Body of pancreas (tissue), 4 donors: ENCODE results near the gene ADNP2. TPM values are rescaled to one million over a fixed set of nuclear protein-coding genes. Genes with fewer than 3 reads are reported as not detected.

ENCODE experiments used
- ATAC-seq: fragments of 150-250 bp; one replicate; pipeline ENCODE4 v1.9.1; 2016
- DNase-seq, 4 donors: peaks; one replicate each; pipeline ENCODE4 v3.0.0-alpha.2; 2019
- H3K27ac ChIP-seq, 4 donors: fragments of 200-600 bp; sonication (generic); 1 replicate in 3 of 4; 2 replicates in 1 of 4; pipeline versions ENCODE4 v1.5.1 to v1.6.1; 2016 to 2019; ENCODE audit warnings: mild to moderate bottlenecking in 1 of 4, mixed read lengths in 1 of 4, moderate library complexity in 1 of 4
- H3K27me3 ChIP-seq, 2 donors: fragments of 200-600 bp; sonication (generic); one replicate each; pipeline ENCODE4 v1.6.0; 2016; ENCODE audit warnings: mild to moderate bottlenecking in 1 of 2
- H3K36me3 ChIP-seq, 2 donors: fragments of 200-600 bp; sonication (generic); replicated peaks in 1 of 2; 2 replicates each; pipeline ENCODE4 v1.5.1; 2016; ENCODE audit warnings: low read depth in 2 of 2; ENCODE audit not compliant: insufficient read depth in 1 of 2
- H3K4me1 ChIP-seq: fragments of 200-600 bp; sonication (generic); one replicate; pipeline ENCODE4 v1.6.0; 2016
- H3K4me3 ChIP-seq, 2 donors: fragments of 200-600 bp; sonication (generic); 1 replicate in 1 of 2; 2 replicates in 1 of 2; pipeline ENCODE4 v1.5.1; 2016 to 2019
- H3K9me3 ChIP-seq, 3 donors: fragments of 200-600 bp; sonication (generic); 1 replicate in 2 of 3; 2 replicates in 1 of 3; pipeline ENCODE4 v1.5.1; 2016
- CTCF ChIP-seq, 7 experiments: fragments of 450-650 bp in 4 of 7; fragments of 200-600 bp in 3 of 7; sonication (generic) in 3 of 7; IDR thresholded peaks; one replicate each; pipeline ENCODE4 v1.5.1; 2016 to 2019; ENCODE audit warnings: antibody characterized with exemption in 7 of 7
- POLR2A ChIP-seq, 3 donors: fragments of 450-650 bp; IDR thresholded peaks; one replicate each; pipeline ENCODE4 v1.6.1; 2016; ENCODE audit warnings: antibody characterized with exemption in 3 of 3, mild to moderate bottlenecking in 2 of 3
- WGBS, 2 donors: methylation state at CpG; one replicate each; pipeline ENCODE4 v1.1.5; 2017; 5-methylcytosine and 5-hydroxymethylcytosine counted together
- intact Hi-C: fragments of 100-400 bp; cut with DNase I; formaldehyde crosslinking; loops from one replicate; pipeline ENCODE4 v1.15.1; 2023
- total RNA-seq, 2 donors: library from RNA; depleted of rRNA; stranded (reverse); fragments of >200 nt; gene quantifications; one replicate each; pipeline ENCODE4 v1.1.0, GENCODE V29; 2016

The ADNP2 gene
- total RNA-seq, 2 donors from 2014 or later: 7.0 to 9.2 TPM

- peaks cover 3% of the 10 kb centered on the region for H3K4me1 ChIP-seq
- no peak for TF ChIP-seq POLR2A (IDR thresholded peaks at IDR 0.05)
- no peak for TF ChIP-seq CTCF (IDR thresholded peaks at IDR 0.05)
- no peak overlapping the region for H3K27ac ChIP-seq
- no peak for ATAC-seq
- WGBS, 2 donors: 90 to 94% methylated on average over 7 to 10 of the region's 10 CpGs
- peaks cover 0 to 8% (median 0%) of the 10 kb centered on the region in 3 donors for H3K9me3 ChIP-seq
- no peak for DNase-seq
- intact Hi-C loops: no loop called here
- H3K36me3 ChIP-seq: no peaks in the 10 kb centered on the region
- H3K4me3 ChIP-seq: no peak overlapping the region
- H3K27me3 ChIP-seq: no peaks in the 10 kb centered on the region
Measured at GRCh38 chr18:80166240-80166639, 57.2 kb downstream of the ADNP2 start.

- intact Hi-C loops: no loop called here
- peaks cover 7% of the 10 kb centered on the region for H3K4me1 ChIP-seq
- H3K36me3 ChIP-seq: no peaks in the 10 kb centered on the region
- ATAC-seq: no peak
- TF ChIP-seq CTCF (IDR thresholded peaks at IDR 0.05): no peak
- no peak for TF ChIP-seq POLR2A (IDR thresholded peaks at IDR 0.05)
- no peak overlapping the region for H3K27ac ChIP-seq
- no peak overlapping the region for H3K4me3 ChIP-seq
- H3K9me3 ChIP-seq: peaks cover 0 to 8% (median 0%) of the 10 kb centered on the region in 3 donors
- no peaks in the 10 kb centered on the region for H3K27me3 ChIP-seq
- 77 to 94% methylated on average over 5 to 6 of the region's 6 CpGs for WGBS, 2 donors
- DNase-seq: no peak
Measured at GRCh38 chr18:80166725-80167124, 57.7 kb downstream of the ADNP2 start.

- TF ChIP-seq CTCF (IDR thresholded peaks at IDR 0.05) (no peak), POLR2A (IDR thresholded peaks at IDR 0.05) (no peak)
Measured at GRCh38 chr18:80167331-80167730, 58.3 kb downstream of the ADNP2 start.

GRCh38 chr18:80167931-80168330, 58.9 kb downstream of the ADNP2 start:
- intact Hi-C loops: no loop called here

More at GRCh38 chr18:80167331-80167730, 58.3 kb downstream of the ADNP2 start:
- ATAC-seq (no peak), DNase-seq (no peak)
- Histone ChIP-seq H3K27me3 (no peaks in the 10 kb centered on the region), H3K36me3 (no peaks in the 10 kb centered on the region), H3K4me3 (no peak overlapping the region), H3K27ac (no peak overlapping the region), H3K9me3 (peaks cover 0 to 8% (median 0%) of the 10 kb centered on the region in 3 donors), H3K4me1 (peaks cover 7% of the 10 kb centered on the region)
- intact Hi-C loops: no loop called here
- 76 to 83% methylated on average over 6 to 9 of the region's 9 CpGs for WGBS, 2 donors

More at GRCh38 chr18:80167931-80168330, 58.9 kb downstream of the ADNP2 start:
- 66 to 71% methylated on average over 13 of the region's 13 CpGs for WGBS, 2 donors
- Histone ChIP-seq H3K27ac (no peak overlapping the region), H3K4me1 (peaks cover 7% of the 10 kb centered on the region), H3K36me3 (no peaks in the 10 kb centered on the region), H3K4me3 (no peak overlapping the region), H3K27me3 (no peaks in the 10 kb centered on the region), H3K9me3 (peaks cover 0 to 8% (median 0%) of the 10 kb centered on the region in 3 donors)
- no peak for DNase-seq
- no peak for ATAC-seq
- no peak for TF ChIP-seq POLR2A (IDR thresholded peaks at IDR 0.05)
- TF ChIP-seq CTCF (IDR thresholded peaks at IDR 0.05): no peak
